HepG2 (cell line): ENCODE data around the gene NXT1. TPM values are rescaled to one million over a fixed set of nuclear protein-coding genes. Genes with fewer than 3 reads are reported as not detected.
A peak's percentile ranks its signal among the peaks of the same experiment; 100 is the strongest.

ENCODE experiments used
- AGO2 ChIP-seq: fragments of 200-400 bp; formaldehyde crosslinking; optimal IDR thresholded peaks from 2 replicates; pipeline ENCODE3; 2017; ENCODE audit warnings: mild to moderate bottlenecking, low read depth, low read length, moderate library complexity
- ASH2L ChIP-seq: fragments of 300-600, 200-600 bp; sonication (generic); IDR thresholded peaks from 2 replicates; pipeline ENCODE4 v1.7.0; 2017; ENCODE audit warnings: low read depth, mild to moderate bottlenecking, moderate library complexity, mixed read lengths, low read length; ENCODE audit not compliant: insufficient read length
- ATF3 ChIP-seq: sonication (generic); formaldehyde crosslinking; IDR thresholded peaks from 2 replicates; pipeline ENCODE4 v1.4.0; 2020; ENCODE audit warnings: missing genetic modification reagents
- ATF4 ChIP-seq, 2 experiments: fragments of 450-650 bp in 1 of 2; sonication (generic) in 1 of 2; formaldehyde crosslinking; IDR thresholded peaks; 2 replicates each; pipeline versions ENCODE4 v1.5.0 to v1.8.0; 2020 to 2022; ENCODE audit warnings: mild to moderate bottlenecking in 1 of 2, missing genetic modification reagents in 1 of 2
- ERF ChIP-seq: IDR thresholded peaks from 2 replicates; pipeline ENCODE4 v1.6.1; 2018; ENCODE audit warnings: missing biosample characterization, missing genetic modification reagents
- JUNB ChIP-seq: sonication (generic); formaldehyde crosslinking; IDR thresholded peaks from 2 replicates; pipeline ENCODE4 v1.8.0; 2022; ENCODE audit warnings: missing genetic modification reagents, mild to moderate bottlenecking, borderline replicate concordance
- PHB2 ChIP-seq: fragments of 450-650 bp; IDR thresholded peaks from 2 replicates; pipeline ENCODE4 v1.6.1; 2018; ENCODE audit not compliant: partially characterized antibody
- SKI ChIP-seq: fragments of 450-650 bp; IDR thresholded peaks from one replicate; pipeline ENCODE4 v1.6.1; 2018; ENCODE audit warnings: mild to moderate bottlenecking; ENCODE audit not compliant: partially characterized antibody
- TERF1 ChIP-seq: sonication (generic); formaldehyde crosslinking; IDR thresholded peaks from 2 replicates; pipeline ENCODE4 v1.8.0; 2022; ENCODE audit warnings: mild to moderate bottlenecking, missing genetic modification reagents, moderate library complexity
- TGIF2 ChIP-seq: IDR thresholded peaks from 2 replicates; pipeline ENCODE4 v1.6.1; 2016; ENCODE audit warnings: control low read depth, missing compliant biosample characterization
- ZBTB49 ChIP-seq: sonication (generic); formaldehyde crosslinking; IDR thresholded peaks from 2 replicates; pipeline ENCODE4 v1.4.0; 2020; ENCODE audit warnings: missing genetic modification reagents, borderline replicate concordance
- ZNF136 ChIP-seq: sonication (generic); formaldehyde crosslinking; IDR thresholded peaks from 2 replicates; pipeline ENCODE4 v1.8.1; 2022; ENCODE audit warnings: low read depth, mild to moderate bottlenecking, moderate library complexity, missing genetic modification reagents
- ZNF225 ChIP-seq: sonication (generic); formaldehyde crosslinking; IDR thresholded peaks from 2 replicates; pipeline ENCODE4 v1.4.0; 2020; ENCODE audit warnings: mild to moderate bottlenecking, missing genetic modification reagents
- ZNF326 ChIP-seq: sonication (generic); formaldehyde crosslinking; IDR thresholded peaks from 2 replicates; pipeline ENCODE4 v1.4.0; 2020; ENCODE audit warnings: missing genetic modification reagents, borderline replicate concordance
- ZNF432 ChIP-seq: sonication (generic); formaldehyde crosslinking; IDR thresholded peaks from 2 replicates; pipeline ENCODE4 v1.5.0; 2020; ENCODE audit warnings: missing genetic modification reagents, mild to moderate bottlenecking, borderline replicate concordance
- ZNF44 ChIP-seq: sonication (generic); formaldehyde crosslinking; IDR thresholded peaks from 2 replicates; pipeline ENCODE4 v1.5.1; 2020; ENCODE audit warnings: mild to moderate bottlenecking, missing genetic modification reagents
- ZNF513 ChIP-seq: sonication (generic); formaldehyde crosslinking; conservative IDR thresholded peaks from 2 replicates; pipeline ENCODE4 v1.5.0; 2020; ENCODE audit warnings: missing genetic modification reagents
- ZNF563 ChIP-seq: sonication (generic); formaldehyde crosslinking; IDR thresholded peaks from 2 replicates; pipeline ENCODE4 v1.8.0; 2022; ENCODE audit warnings: mild to moderate bottlenecking, moderate library complexity, missing genetic modification reagents
- ZNF580 ChIP-seq: IDR thresholded peaks from 2 replicates; pipeline ENCODE4 v1.6.1; 2016; ENCODE audit warnings: low read depth, borderline replicate concordance
- ZNF607 ChIP-seq: sonication (generic); formaldehyde crosslinking; IDR thresholded peaks from 2 replicates; pipeline ENCODE4 v1.5.1; 2020; ENCODE audit warnings: missing genetic modification reagents, mild to moderate bottlenecking, borderline replicate concordance
- ZNF670 ChIP-seq: sonication (generic); formaldehyde crosslinking; IDR thresholded peaks from 2 replicates; pipeline ENCODE4 v1.8.0; 2022; ENCODE audit warnings: mild to moderate bottlenecking, missing genetic modification reagents, borderline replicate concordance
- ZNF747 ChIP-seq: sonication (generic); formaldehyde crosslinking; IDR thresholded peaks from 2 replicates; pipeline ENCODE4 v1.8.1; 2023; ENCODE audit warnings: missing genetic modification reagents, mild to moderate bottlenecking, borderline replicate concordance
- polyA plus RNA-seq, 8 experiments: library from polyadenylated mRNA; depleted of rRNA in 3 of 8; stranded (reverse) in 7 of 8; unstranded in 1 of 8; fragments of >200 nt; fragmentation: Illumina TruSeq in 4 of 8; extraction: Trizol in 4 of 8; gene quantifications; 2 replicates each; pipeline versions ENCODE4 v1.2.1 to v1.2.3, GENCODE V29; 2011 to 2016; ENCODE audit warnings: low read depth in 4 of 8, missing spikeins in 1 of 8, mixed read lengths in 1 of 8; ENCODE audit not compliant: insufficient read depth in 1 of 8
- total RNA-seq, 5 experiments: library from RNA; depleted of rRNA; stranded (reverse); fragments of >200 nt; fragmentation: Illumina TruSeq; extraction: Trizol; gene quantifications; 2 replicates each; pipeline ENCODE4 v1.2.3, GENCODE V29; 2016; ENCODE audit warnings: low read depth in 1 of 5

Gene NXT1
- total and polyA plus RNA-seq, 2 of the 13 experiments (the other 11 are each of a cell fraction or from before 2014, with no cell fraction given), result 35.6 to 65.9 TPM

- peak; percentile 84 for TF ChIP-seq ZNF607 (CRISPR knock-in tag)
- TF ChIP-seq ATF4 (CRISPR knock-in tag; IDR thresholded peaks at IDR 0.05), result peak in 1 of 2 experiments; percentile 75; a peak in 2 of 4 replicates
- peak; percentile 49 for TF ChIP-seq ASH2L
- TF ChIP-seq ZNF513 (CRISPR knock-in tag), result no peak
- no peak for TF ChIP-seq ZNF326
- TF ChIP-seq TERF1 (CRISPR knock-in tag), result no peak; the same call in 1 of the 2 replicates
- no peak for TF ChIP-seq ERF (CRISPR knock-in tag)
- TF ChIP-seq ZNF580 (CRISPR knock-in tag), result no peak
- no peak for TF ChIP-seq SKI
- TF ChIP-seq JUNB (CRISPR knock-in tag), result peak; percentile 40; the same call in 1 of the 2 replicates
- no peak for TF ChIP-seq ZNF44 (CRISPR knock-in tag)
- no peak for TF ChIP-seq ZNF747
- TF ChIP-seq ZNF136 (CRISPR knock-in tag), result no peak
- 0 out of 2 replicates have a peak, but pooled peaks have one; percentile 17 for TF ChIP-seq ZBTB49 (CRISPR knock-in tag)
- TF ChIP-seq PHB2, result no peak
- TF ChIP-seq ATF3 (CRISPR knock-in tag), result no peak; the same call in 1 of the 2 replicates
- TF ChIP-seq AGO2, result peak; percentile 60
- peak; percentile 76 for TF ChIP-seq ZNF563 (CRISPR knock-in tag)
- no peak for TF ChIP-seq ZNF432
- no peak for TF ChIP-seq ZNF670 (CRISPR knock-in tag)
- peak; percentile 79; the same call in 1 of the 2 replicates for TF ChIP-seq ZNF225
- TF ChIP-seq TGIF2, result no peak; the same call in 1 of the 2 replicates
Measured at GRCh38 chr20:23350904-23351838, 580 bp downstream of the NXT1 start (continued).
